A549 treated with ZK216348 at 1 μM for 4 hours (cell line): ENCODE data around the gene TTC23L. TPM values are rescaled to one million over a fixed set of nuclear protein-coding genes. Genes with fewer than 3 reads are reported as not detected.

Source experiments
- total RNA-seq: library from RNA; stranded (reverse); fragments of 200-300 nt; extraction: Qiagen RNA extraction; gene quantifications from 5 replicates; pipeline ENCODE4 v1.2.3, GENCODE V29; 2022; ENCODE audit warnings: low read depth

Gene TTC23L, protein sequence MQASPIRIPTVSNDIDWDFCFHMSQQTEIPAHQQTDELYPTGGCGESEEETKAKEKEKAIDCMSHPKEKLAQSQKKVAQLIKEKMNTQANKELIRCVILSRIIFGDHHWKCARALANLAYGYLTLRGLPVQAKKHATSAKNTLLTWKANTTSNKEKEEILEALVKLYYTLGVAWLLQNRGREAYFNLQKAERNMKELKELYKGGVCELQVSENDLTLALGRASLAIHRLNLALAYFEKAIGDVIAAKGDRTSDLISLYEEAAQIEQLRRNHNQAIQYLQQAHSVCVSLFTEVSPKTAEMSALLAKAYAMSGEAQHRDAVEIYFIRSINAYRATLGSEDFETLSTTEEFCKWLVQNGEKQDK
- 0.48 to 1.1 TPM in 2 of 5 replicates, not detected in the others for total RNA-seq

DNA sequence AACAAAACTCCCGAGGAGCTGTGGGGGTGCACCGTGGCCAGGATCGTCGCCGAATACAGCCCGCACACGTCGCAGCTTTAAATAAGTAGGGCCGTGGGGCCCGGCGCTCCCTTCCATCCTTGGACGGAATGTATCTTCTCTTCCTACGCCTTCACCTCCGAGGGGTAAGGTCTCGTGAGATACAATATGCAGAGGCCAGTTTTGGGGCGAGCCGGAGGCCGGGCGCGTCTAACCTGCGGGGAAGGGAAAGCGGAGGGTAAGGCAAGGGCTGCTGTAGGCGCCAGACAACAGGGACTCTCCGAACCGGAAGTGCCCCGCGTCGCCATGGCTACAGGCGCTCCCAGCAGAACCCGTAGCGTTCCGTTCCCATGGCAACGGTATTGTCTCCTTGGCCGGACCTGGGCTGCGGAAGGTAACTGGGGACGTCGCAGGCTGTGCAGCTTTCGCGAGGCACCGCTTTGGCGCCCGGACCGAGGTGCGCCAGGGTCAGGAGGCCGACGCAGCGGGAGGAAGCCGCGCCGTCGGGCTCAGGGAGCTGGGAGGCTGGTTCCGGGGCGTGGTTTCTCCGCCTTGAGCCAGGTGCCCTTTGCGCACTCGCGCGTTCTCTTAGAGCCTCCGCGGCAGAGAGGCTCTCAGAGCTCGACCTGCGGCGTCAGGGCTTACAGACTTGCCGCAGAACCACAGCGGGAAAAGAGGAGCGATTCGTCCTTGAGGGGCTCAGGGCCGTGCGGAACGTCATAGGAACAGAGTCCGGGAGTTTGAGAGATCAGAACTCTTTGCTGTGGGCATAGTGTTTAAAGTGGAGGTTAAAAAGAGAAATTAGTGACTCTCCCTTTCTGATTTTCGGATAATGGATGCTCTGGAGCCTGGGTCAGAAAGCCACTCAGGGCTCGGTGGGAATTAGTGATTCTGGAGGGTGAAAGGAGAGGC is at the start of gene TTC23L:
TTC23L (plus strand) TSS at position 380 of the 930 bp plus-strand sequence. CDS start 1,508 bp downstream, outside the sequence.

DNA sequence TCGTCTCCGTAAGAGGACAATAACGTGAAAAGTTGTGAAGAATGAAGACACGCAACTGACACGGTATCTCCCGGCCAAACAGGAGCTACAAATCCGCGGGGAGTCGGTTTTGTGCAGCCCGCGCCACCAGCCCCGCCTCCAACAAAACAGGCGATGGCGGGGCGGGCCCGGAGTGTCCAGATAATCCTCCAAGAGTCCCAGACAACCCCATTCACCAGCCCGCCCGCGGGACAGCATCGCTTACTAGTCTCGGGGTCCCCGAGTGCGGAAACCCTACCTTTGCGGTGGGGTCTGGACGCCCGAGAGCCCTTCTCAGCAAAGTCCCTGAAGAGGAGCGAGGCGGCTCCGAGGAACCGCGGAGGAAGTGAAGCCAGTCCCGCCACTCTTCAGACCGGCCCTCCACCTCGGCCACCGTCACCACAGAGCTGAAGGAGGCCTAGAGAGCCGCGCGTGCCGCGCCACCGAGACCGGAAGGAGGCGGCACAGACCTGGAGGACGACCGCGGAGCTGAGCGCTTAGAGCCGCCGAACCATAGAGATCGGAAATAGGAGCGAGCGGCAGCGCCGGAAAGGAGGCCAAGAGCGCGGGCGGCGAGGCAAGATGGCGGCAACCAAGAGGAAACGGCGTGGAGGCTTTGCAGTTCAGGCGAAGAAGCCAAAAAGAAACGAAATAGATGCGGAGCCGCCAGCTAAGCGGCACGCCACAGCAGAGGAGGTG is 76.3 kb downstream of the TTC23L start, which contains the start of the genes BRIX1 and RAD1:
BRIX1 (plus strand) TSS at position 573 of the 717 bp plus-strand sequence; CDS start at position 601, 28 bp downstream.
RAD1 (minus strand) TSS at position 366 of the 717 bp plus-strand sequence. CDS start 612 bp downstream, outside the sequence.

DNA sequence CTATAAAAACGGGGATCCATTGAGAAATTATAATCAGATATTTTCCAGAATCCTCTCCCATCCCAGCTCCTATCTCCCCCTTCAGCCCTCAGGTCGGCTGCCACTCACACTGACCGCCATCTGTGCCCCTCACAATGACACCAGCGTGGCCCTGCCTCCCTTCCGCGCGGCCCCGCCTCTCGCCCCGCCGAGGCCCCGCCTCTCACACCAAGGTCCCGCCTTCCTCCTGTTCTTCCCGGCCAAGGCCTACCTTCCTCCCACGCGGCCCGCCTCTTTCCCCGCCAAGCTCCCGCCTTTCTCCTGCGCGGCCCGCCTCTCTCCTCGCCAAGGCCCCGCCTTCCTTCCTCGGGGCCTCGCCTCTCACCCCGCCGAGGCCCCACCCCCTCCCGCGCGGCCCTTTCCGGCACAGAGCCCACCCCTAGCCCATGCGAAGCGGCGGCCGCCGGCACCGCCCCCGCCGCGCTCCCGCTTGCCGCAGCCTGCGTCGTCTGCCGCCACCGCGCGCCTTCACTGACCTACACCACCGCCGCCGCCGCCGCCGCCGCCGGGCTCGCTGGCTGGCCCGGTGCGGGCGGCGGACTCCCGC is 90.3 kb downstream of the TTC23L start, which contains the start of gene DNAJC21:
DNAJC21 (plus strand) TSS at position 426 of the 586 bp plus-strand sequence. CDS start 261 bp downstream, outside the sequence.

Other genes with a start within 250 kb of the TTC23L start
- 52.8 to 92.6 TPM (median 79.4 TPM) in 5 replicates for gene RAI14, start 182.8 kb upstream of the TTC23L start, total RNA-seq
- gene RAD1, start 76.3 kb downstream of the TTC23L start, total RNA-seq: 23.9 to 35.6 TPM (median 34.5 TPM) in 5 replicates
- gene BRIX1, start 76.5 kb downstream of the TTC23L start, total RNA-seq: 48.2 to 58.7 TPM (median 50.4 TPM) in 5 replicates
- 27.3 to 37.7 TPM (median 27.8 TPM) in 5 replicates for gene DNAJC21, start 90.4 kb downstream of the TTC23L start, total RNA-seq
- not detected in 5 replicates for gene AGXT2, start 208.8 kb downstream of the TTC23L start, total RNA-seq